SK-N-SH (cell line): ENCODE data around the gene DENND2D. TPM values are rescaled to one million over a fixed set of nuclear protein-coding genes. Genes with fewer than 3 reads are reported as not detected.

Experiments
- CTCF ChIA-PET: fragments of 300-600, 350-600 bp; formaldehyde crosslinking; extraction: SDS; loops from one replicate; lab custom pipeline; 2021; lab: Yijun Ruan, JAX
- POLR2A ChIA-PET: fragments of 350-600 bp; sonication (Branson Sonifier 250); formaldehyde crosslinking; extraction: SDS; loops from one replicate; lab custom pipeline; 2020; ENCODE audit warnings: antibody characterized with exemption, inconsistent platforms; lab: Yijun Ruan, JAX
- DNase-seq: peaks from one replicate; pipeline ENCODE4 v3.0.0; 2012
- H2AFZ ChIP-seq: fragments of 200-600 bp; sonication (generic); 2 replicates; pipeline ENCODE4 v1.8.1; 2016; ENCODE audit warnings: antibody characterized with exemption, mild to moderate bottlenecking, low read depth
- H3F3A ChIP-seq: fragments of 200-600 bp; sonication (generic); replicated peaks from 2 replicates; pipeline ENCODE3; 2016; ENCODE audit warnings: antibody characterized with exemption, mild to moderate bottlenecking; ENCODE audit not compliant: insufficient read depth
- H3K27ac ChIP-seq, 2 experiments: fragments of 200-500 bp in 1 of 2; fragments of 200-600 bp in 1 of 2; sonication (Bioruptor generic) in 1 of 2; sonication (generic), shearing (Covaris generic) in 1 of 2; 2 replicates each; pipeline versions ENCODE4 v1.5.1 to v1.6.1; 2014 to 2016; ENCODE audit warnings: low read depth in 2 of 2, inconsistent platforms in 1 of 2, low read length in 1 of 2, mild to moderate bottlenecking in 1 of 2, mixed read lengths in 1 of 2
- H3K27me3 ChIP-seq: fragments of 200-600 bp; sonication (generic), shearing (Covaris generic); 2 replicates; pipeline ENCODE4 v1.6.1; 2016; ENCODE audit warnings: mixed run types; ENCODE audit not compliant: insufficient read depth
- H3K36me3 ChIP-seq, 2 experiments: fragments of 200-500 bp in 1 of 2; fragments of 200-600 bp in 1 of 2; sonication (Bioruptor generic) in 1 of 2; sonication (generic) in 1 of 2; replicated peaks in 1 of 2; 2 replicates each; pipeline versions ENCODE3 to v1.5.1; 2014 to 2016; ENCODE audit warnings: low read length in 1 of 2, mild to moderate bottlenecking in 1 of 2; ENCODE audit not compliant: insufficient read depth in 2 of 2, control insufficient read depth in 1 of 2
- H3K4me1 ChIP-seq, 2 experiments: fragments of 200-500 bp in 1 of 2; fragments of 200-600 bp in 1 of 2; sonication (Bioruptor generic) in 1 of 2; sonication (generic), shearing (Covaris generic) in 1 of 2; 2 replicates each; pipeline versions ENCODE4 v1.5.1 to v1.6.1; 2014 to 2016; ENCODE audit warnings: low read depth in 1 of 2, low read length in 1 of 2, mixed run types in 1 of 2; ENCODE audit not compliant: insufficient read depth in 2 of 2, control insufficient read depth in 1 of 2
- H3K4me2 ChIP-seq: fragments of 200-600 bp; sonication (generic), shearing (Covaris generic); 2 replicates; pipeline ENCODE4 v1.6.1; 2017; ENCODE audit warnings: mixed run types
- H3K4me3 ChIP-seq, 2 experiments: fragments of 200-500 bp in 1 of 2; fragments of 200-600 bp in 1 of 2; sonication (Bioruptor generic) in 1 of 2; sonication (generic), shearing (Covaris generic) in 1 of 2; 2 replicates each; pipeline versions ENCODE4 v1.5.1 to v1.8.1; 2014 to 2016; ENCODE audit warnings: low read depth in 2 of 2, inconsistent platforms in 1 of 2, low read length in 1 of 2, mild to moderate bottlenecking in 1 of 2, mixed read lengths in 1 of 2, moderate library complexity in 1 of 2
- H3K79me2 ChIP-seq: fragments of 200-600 bp; sonication (generic); 2 replicates; pipeline ENCODE4 v1.8.1; 2017; ENCODE audit warnings: mild to moderate bottlenecking; ENCODE audit not compliant: insufficient read depth
- H3K9ac ChIP-seq: fragments of 200-600 bp; sonication (generic); 2 replicates; pipeline ENCODE4 v1.6.1; 2017; ENCODE audit warnings: mixed run types
- H3K9me2 ChIP-seq: fragments of 200-600 bp; sonication (generic); 2 replicates; pipeline ENCODE4 v1.6.1; 2017; ENCODE audit warnings: mixed run types
- H3K9me3 ChIP-seq: fragments of 200-600 bp; sonication (generic); 2 replicates; pipeline ENCODE4 v1.6.1; 2017; ENCODE audit warnings: mixed run types, mild to moderate bottlenecking, moderate library complexity
- H4K20me1 ChIP-seq: fragments of 200-600 bp; sonication (generic); 2 replicates; pipeline ENCODE4 v1.6.1; 2017; ENCODE audit warnings: mild to moderate bottlenecking, mixed run types; ENCODE audit not compliant: insufficient read depth
- ELF1 ChIP-seq: IDR thresholded peaks from 2 replicates; pipeline ENCODE4 v1.4.0; 2012
- EP300 ChIP-seq, 2 experiments: IDR thresholded peaks; 2 replicates each; pipeline versions ENCODE4 v1.4.0 to v1.6.1; 2012; ENCODE audit warnings: borderline replicate concordance in 1 of 2, low read depth in 1 of 2, low read length in 1 of 2
- GATA2 ChIP-seq: sonication (generic); formaldehyde crosslinking; IDR thresholded peaks from 2 replicates; pipeline ENCODE4 v1.5.0; 2020; ENCODE audit warnings: mild to moderate bottlenecking, missing genetic modification reagents
- IRF3 ChIP-seq: fragments of 150-350 bp; IDR thresholded peaks from 2 replicates; pipeline ENCODE4 v1.6.1; 2016; ENCODE audit warnings: mild to moderate bottlenecking, low read depth, low read length
- JUND ChIP-seq: IDR thresholded peaks from 2 replicates; pipeline ENCODE4 v1.4.0; 2012
- MAX ChIP-seq: IDR thresholded peaks from 2 replicates; pipeline ENCODE4 v1.4.0; 2012; ENCODE audit warnings: low read depth
- SMC3 ChIP-seq: IDR thresholded peaks from 2 replicates; pipeline ENCODE4 v1.6.1; 2012; ENCODE audit warnings: low read depth, low read length, improper control_type of control experiment
- TAF1 ChIP-seq: IDR thresholded peaks from 2 replicates; pipeline ENCODE4 v1.6.1; 2012; ENCODE audit warnings: low read depth, mild to moderate bottlenecking, low read length, moderate library complexity, borderline replicate concordance
- TEAD4 ChIP-seq: IDR thresholded peaks from 2 replicates; pipeline ENCODE4 v1.4.0; 2012; ENCODE audit warnings: mild to moderate bottlenecking, borderline replicate concordance; ENCODE audit not compliant: insufficient read depth
- WGBS: methylation state at CpG from one replicate; pipeline ENCODE4 v1.1.6; 2017; ENCODE audit warnings: low lambda C conversion rate; 5-methylcytosine and 5-hydroxymethylcytosine counted together
- polyA plus RNA-seq, 3 experiments: library from polyadenylated mRNA; depleted of rRNA; stranded (reverse); fragments of >200 nt; gene quantifications; 2 replicates each; pipeline ENCODE4 v1.2.3, GENCODE V29; 2012
- TF ChIP-seq, protein P1 (sequence below): IDR thresholded peaks from 2 replicates; pipeline ENCODE4 v1.6.1; 2012; ENCODE audit warnings: mild to moderate bottlenecking, low read depth, low read length, moderate library complexity
- TF ChIP-seq, protein P2 (sequence below): IDR thresholded peaks from 2 replicates; pipeline ENCODE4; 2012

Gene DENND2D
- polyA plus RNA-seq, 1 of the 3 experiments (the other 2 are of a cell fraction) = 1.3 TPM

GRCh38 chr1:111214074-111214801 lies 13.8 kb upstream of the DENND2D start:
- Histone ChIP-seq H3K79me2 (no peaks in the 10 kb centered on the region), H3F3A (no peaks in the 10 kb centered on the region), H3K9ac (no peak overlapping the region), H3K4me2 (no peak overlapping the region), H3K9me2 (no peaks in the 10 kb centered on the region), H2AFZ (no peak overlapping the region; the same call in 1 of the 2 replicates), H3K4me1 (no peaks in the 10 kb centered on the region), H3K9me3 (no peaks in the 10 kb centered on the region), H3K27me3 (no peaks in the 10 kb centered on the region), H3K4me3 (no peak overlapping the region), H3K36me3 (no peaks in the 10 kb centered on the region), H3K27ac (no peak overlapping the region; a peak in 1 of 4 replicates), H4K20me1 (no peaks in the 10 kb centered on the region)
- ChIA-PET CTCF (interaction anchor here (1.3 to 10.2 kb wide), 4 partner anchors 9 to 189 kb away, joined by 3 to 161 read pairs (median 6); no protein-coding TSS in a partner anchor), POLR2A (no interaction called here)
- 74% methylated on average over 6 of the region's 6 CpGs for WGBS
- TF ChIP-seq MAX = no peak
- no peak for TF ChIP-seq IRF3
- DNase-seq = no peak

DNA sequence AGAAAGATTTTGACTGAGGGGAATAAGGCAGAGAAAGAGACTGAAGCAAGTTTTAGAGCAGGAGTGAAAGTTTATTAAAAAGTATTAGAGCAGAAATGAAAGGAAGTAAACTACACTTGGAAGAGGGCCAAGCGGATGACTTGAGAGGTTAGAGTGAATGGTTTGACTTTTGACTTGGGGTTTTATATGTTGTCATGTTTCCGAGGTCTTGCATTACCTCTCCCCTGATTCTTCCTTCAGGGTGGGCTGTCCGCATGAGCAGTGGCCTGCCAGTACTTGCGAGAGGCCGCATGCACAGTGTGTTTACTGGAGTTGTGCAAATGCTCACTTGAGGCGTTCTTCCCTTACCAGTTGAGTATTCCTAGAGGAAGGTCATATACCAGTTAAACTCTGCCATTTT lies 13.0 kb upstream of the DENND2D start:
- TF ChIP-seq, protein P1, sequence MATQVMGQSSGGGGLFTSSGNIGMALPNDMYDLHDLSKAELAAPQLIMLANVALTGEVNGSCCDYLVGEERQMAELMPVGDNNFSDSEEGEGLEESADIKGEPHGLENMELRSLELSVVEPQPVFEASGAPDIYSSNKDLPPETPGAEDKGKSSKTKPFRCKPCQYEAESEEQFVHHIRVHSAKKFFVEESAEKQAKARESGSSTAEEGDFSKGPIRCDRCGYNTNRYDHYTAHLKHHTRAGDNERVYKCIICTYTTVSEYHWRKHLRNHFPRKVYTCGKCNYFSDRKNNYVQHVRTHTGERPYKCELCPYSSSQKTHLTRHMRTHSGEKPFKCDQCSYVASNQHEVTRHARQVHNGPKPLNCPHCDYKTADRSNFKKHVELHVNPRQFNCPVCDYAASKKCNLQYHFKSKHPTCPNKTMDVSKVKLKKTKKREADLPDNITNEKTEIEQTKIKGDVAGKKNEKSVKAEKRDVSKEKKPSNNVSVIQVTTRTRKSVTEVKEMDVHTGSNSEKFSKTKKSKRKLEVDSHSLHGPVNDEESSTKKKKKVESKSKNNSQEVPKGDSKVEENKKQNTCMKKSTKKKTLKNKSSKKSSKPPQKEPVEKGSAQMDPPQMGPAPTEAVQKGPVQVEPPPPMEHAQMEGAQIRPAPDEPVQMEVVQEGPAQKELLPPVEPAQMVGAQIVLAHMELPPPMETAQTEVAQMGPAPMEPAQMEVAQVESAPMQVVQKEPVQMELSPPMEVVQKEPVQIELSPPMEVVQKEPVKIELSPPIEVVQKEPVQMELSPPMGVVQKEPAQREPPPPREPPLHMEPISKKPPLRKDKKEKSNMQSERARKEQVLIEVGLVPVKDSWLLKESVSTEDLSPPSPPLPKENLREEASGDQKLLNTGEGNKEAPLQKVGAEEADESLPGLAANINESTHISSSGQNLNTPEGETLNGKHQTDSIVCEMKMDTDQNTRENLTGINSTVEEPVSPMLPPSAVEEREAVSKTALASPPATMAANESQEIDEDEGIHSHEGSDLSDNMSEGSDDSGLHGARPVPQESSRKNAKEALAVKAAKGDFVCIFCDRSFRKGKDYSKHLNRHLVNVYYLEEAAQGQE = no peak
- no peak for TF ChIP-seq IRF3
- TF ChIP-seq EP300 (IDR thresholded peaks at IDR 0.05; ENCODE audit: borderline replicate concordance in 1 of 2, low read depth in 1 of 2, low read length in 1 of 2) = no peak
- no peak for TF ChIP-seq TAF1
- no peak for TF ChIP-seq ELF1
- TF ChIP-seq GATA2 (CRISPR knock-in tag) = no peak
- no peak for TF ChIP-seq SMC3
- no peak for TF ChIP-seq TEAD4
- no peak for TF ChIP-seq JUND
- TF ChIP-seq, protein P2, sequence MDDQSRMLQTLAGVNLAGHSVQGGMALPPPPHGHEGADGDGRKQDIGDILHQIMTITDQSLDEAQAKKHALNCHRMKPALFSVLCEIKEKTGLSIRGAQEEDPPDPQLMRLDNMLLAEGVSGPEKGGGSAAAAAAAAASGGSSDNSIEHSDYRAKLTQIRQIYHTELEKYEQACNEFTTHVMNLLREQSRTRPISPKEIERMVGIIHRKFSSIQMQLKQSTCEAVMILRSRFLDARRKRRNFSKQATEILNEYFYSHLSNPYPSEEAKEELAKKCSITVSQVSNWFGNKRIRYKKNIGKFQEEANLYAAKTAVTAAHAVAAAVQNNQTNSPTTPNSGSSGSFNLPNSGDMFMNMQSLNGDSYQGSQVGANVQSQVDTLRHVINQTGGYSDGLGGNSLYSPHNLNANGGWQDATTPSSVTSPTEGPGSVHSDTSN = no peak
- Histone ChIP-seq H3K27ac (no peak overlapping the region), H3K9me2 (no peaks in the 10 kb centered on the region), H3K4me3 (no peak overlapping the region), H3K9me3 (no peaks in the 10 kb centered on the region), H3K9ac (no peak overlapping the region), H3K27me3 (no peaks in the 10 kb centered on the region), H4K20me1 (no peaks in the 10 kb centered on the region), H3K36me3 (no peaks in the 10 kb centered on the region), H3K4me1 (no peaks in the 10 kb centered on the region), H3K79me2 (no peaks in the 10 kb centered on the region), H3F3A (no peaks in the 10 kb centered on the region), H2AFZ (no peak overlapping the region), H3K4me2 (no peak overlapping the region)
- CTCF ChIA-PET = interaction anchor here (1.3 to 2.1 kb wide), 2 partner anchors 9 to 10 kb away, joined by 4 to 8 read pairs; no protein-coding TSS in a partner anchor
- WGBS = 79% methylated on average over 2 of the region's 6 CpGs
- DNase-seq = no peak
- POLR2A ChIA-PET = no interaction called here
